ENCODE results near the gene MACROD2.

- TF ChIP-seq CEBPB (IDR thresholded peaks at IDR 0.05; ENCODE audit: low read depth, low read length), result no peak
- TF ChIP-seq, protein P1, sequence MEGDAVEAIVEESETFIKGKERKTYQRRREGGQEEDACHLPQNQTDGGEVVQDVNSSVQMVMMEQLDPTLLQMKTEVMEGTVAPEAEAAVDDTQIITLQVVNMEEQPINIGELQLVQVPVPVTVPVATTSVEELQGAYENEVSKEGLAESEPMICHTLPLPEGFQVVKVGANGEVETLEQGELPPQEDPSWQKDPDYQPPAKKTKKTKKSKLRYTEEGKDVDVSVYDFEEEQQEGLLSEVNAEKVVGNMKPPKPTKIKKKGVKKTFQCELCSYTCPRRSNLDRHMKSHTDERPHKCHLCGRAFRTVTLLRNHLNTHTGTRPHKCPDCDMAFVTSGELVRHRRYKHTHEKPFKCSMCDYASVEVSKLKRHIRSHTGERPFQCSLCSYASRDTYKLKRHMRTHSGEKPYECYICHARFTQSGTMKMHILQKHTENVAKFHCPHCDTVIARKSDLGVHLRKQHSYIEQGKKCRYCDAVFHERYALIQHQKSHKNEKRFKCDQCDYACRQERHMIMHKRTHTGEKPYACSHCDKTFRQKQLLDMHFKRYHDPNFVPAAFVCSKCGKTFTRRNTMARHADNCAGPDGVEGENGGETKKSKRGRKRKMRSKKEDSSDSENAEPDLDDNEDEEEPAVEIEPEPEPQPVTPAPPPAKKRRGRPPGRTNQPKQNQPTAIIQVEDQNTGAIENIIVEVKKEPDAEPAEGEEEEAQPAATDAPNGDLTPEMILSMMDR (conservative IDR thresholded peaks at IDR 0.05; ENCODE audit: low read depth, low read length), result no peak
- no peak for TF ChIP-seq POLR2A (IDR thresholded peaks at IDR 0.05; ENCODE audit: low read depth, low read length)
- no peak for TF ChIP-seq RAD21 (IDR thresholded peaks at IDR 0.05; ENCODE audit: low read length)
- no peak for TF ChIP-seq RFX5 (IDR thresholded peaks at IDR 0.05; ENCODE audit: low read depth, low read length)
- TF ChIP-seq FOS (IDR thresholded peaks at IDR 0.05; ENCODE audit: low read depth, low read length), result no peak
- TF ChIP-seq MAZ (IDR thresholded peaks at IDR 0.05; ENCODE audit: borderline replicate concordance, low read depth, low read length), result no peak
- no peak for TF ChIP-seq SMC3 (IDR thresholded peaks at IDR 0.05; ENCODE audit: low read depth, low read length)
- TF ChIP-seq NFE2L2 (IDR thresholded peaks at IDR 0.05; ENCODE audit: low read depth, low read length), result no peak
- TF ChIP-seq MAFK (IDR thresholded peaks at IDR 0.05; ENCODE audit: low read depth, low read length), result no peak
- TF ChIP-seq BHLHE40 (IDR thresholded peaks at IDR 0.05; ENCODE audit: low read depth, low read length), result no peak
- TF ChIP-seq, protein P2, sequence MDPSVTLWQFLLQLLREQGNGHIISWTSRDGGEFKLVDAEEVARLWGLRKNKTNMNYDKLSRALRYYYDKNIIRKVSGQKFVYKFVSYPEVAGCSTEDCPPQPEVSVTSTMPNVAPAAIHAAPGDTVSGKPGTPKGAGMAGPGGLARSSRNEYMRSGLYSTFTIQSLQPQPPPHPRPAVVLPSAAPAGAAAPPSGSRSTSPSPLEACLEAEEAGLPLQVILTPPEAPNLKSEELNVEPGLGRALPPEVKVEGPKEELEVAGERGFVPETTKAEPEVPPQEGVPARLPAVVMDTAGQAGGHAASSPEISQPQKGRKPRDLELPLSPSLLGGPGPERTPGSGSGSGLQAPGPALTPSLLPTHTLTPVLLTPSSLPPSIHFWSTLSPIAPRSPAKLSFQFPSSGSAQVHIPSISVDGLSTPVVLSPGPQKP (IDR thresholded peaks at IDR 0.05; ENCODE audit: borderline replicate concordance, low read depth, low read length), result no peak
- TF ChIP-seq RCOR1 (IDR thresholded peaks at IDR 0.05; ENCODE audit: insufficient replicate concordance, low read length), result no peak
These were observed 729.2 kb downstream of the MACROD2 start for GRCh38 chr20:14724468-14724867.

Data from IMR-90 (cell line).